IMR-90 (cell line): ENCODE measurements around the gene ABCB10. TPM values are rescaled to one million over a fixed set of nuclear protein-coding genes. Genes with fewer than 3 reads are reported as not detected.

Experiments used
- ATAC-seq: fragments of 200-7000 bp; cut with Tn5 transposase; 2 replicates; pipeline ENCODE4 v1.9.1; 2020; ENCODE audit warnings: low read depth, mild to moderate bottlenecking, moderate library complexity
- BruUV-seq: library from RNA; stranded (reverse); fragments of 400-500 nt; replicated peaks from 2 replicates; lab custom pipeline; 2021; lab: Mats Ljungman, UMichigan
- CTCF ChIA-PET: fragments of 300-600 bp; formaldehyde crosslinking; extraction: SDS; loops from one replicate; lab custom pipeline; 2021; ENCODE audit warnings: antibody characterized with exemption; lab: Yijun Ruan, JAX
- POLR2A ChIA-PET: fragments of 300-600 bp; sonication (Branson Sonifier 250); formaldehyde crosslinking; loops from one replicate; lab custom pipeline; 2022; ENCODE audit warnings: antibody characterized with exemption; ENCODE audit not compliant: unreplicated experiment; lab: Charles Lee
- DNase-seq: peaks from one replicate; pipeline ENCODE4 v3.0.0; 2013
- H2AFZ ChIP-seq: replicated peaks from 2 replicates; pipeline ENCODE3; 2013; ENCODE audit warnings: low read length, mild to moderate bottlenecking; ENCODE audit not compliant: poor library complexity
- H2AK5ac ChIP-seq: 2 replicates; pipeline ENCODE4 v1.6.1; 2013; ENCODE audit warnings: low read depth, low read length, inconsistent platforms
- H2AK9ac ChIP-seq: replicated peaks from 2 replicates; pipeline ENCODE3; 2013; ENCODE audit warnings: mild to moderate bottlenecking, low read depth, low read length, moderate library complexity; ENCODE audit not compliant: poor library complexity
- H2BK120ac ChIP-seq: 2 replicates; pipeline ENCODE4 v1.6.1; 2013; ENCODE audit warnings: low read depth, low read length, inconsistent platforms
- H2BK15ac ChIP-seq: 3 replicates; pipeline ENCODE4 v1.6.1; 2013; ENCODE audit warnings: low read depth, low read length, inconsistent platforms
- H2BK20ac ChIP-seq: 2 replicates; pipeline ENCODE4 v1.6.1; 2013; ENCODE audit warnings: low read depth, mild to moderate bottlenecking, inconsistent platforms, low read length, moderate library complexity
- H2BK5ac ChIP-seq: 2 replicates; pipeline ENCODE4 v1.6.1; 2013; ENCODE audit warnings: mild to moderate bottlenecking, low read depth, low read length, inconsistent platforms; ENCODE audit not compliant: poor library complexity, severe bottlenecking
- H3K14ac ChIP-seq: replicated peaks from 2 replicates; pipeline ENCODE4 v1.6.1; 2013; ENCODE audit warnings: low read depth, low read length, inconsistent platforms
- H3K18ac ChIP-seq: 2 replicates; pipeline ENCODE4 v1.6.1; 2013; ENCODE audit warnings: low read depth, low read length, control low read depth
- H3K23ac ChIP-seq: 2 replicates; pipeline ENCODE4 v1.6.1; 2013; ENCODE audit warnings: low read depth, low read length, inconsistent platforms
- H3K27ac ChIP-seq: 2 replicates; pipeline ENCODE4 v1.5.1; 2013; ENCODE audit warnings: mild to moderate bottlenecking, control low read depth, low read length; ENCODE audit not compliant: insufficient read depth
- H3K27me3 ChIP-seq: 2 replicates; pipeline ENCODE4 v1.6.1; 2013; ENCODE audit warnings: low read length; ENCODE audit not compliant: control insufficient read depth, insufficient read depth
- H3K36me3 ChIP-seq: 2 replicates; pipeline ENCODE4 v1.6.1; 2013; ENCODE audit warnings: low read length, mixed read lengths; ENCODE audit not compliant: control insufficient read depth, insufficient read depth
- H3K4ac ChIP-seq: 2 replicates; pipeline ENCODE4 v1.6.1; 2013; ENCODE audit warnings: low read depth, low read length, inconsistent platforms
- H3K4me1 ChIP-seq: 2 replicates; pipeline ENCODE4 v1.6.1; 2013; ENCODE audit warnings: low read length, mixed read lengths; ENCODE audit not compliant: control insufficient read depth, insufficient read depth
- H3K4me2 ChIP-seq: 2 replicates; pipeline ENCODE4 v1.6.1; 2013; ENCODE audit warnings: low read depth, mild to moderate bottlenecking, control low read depth, low read length, moderate library complexity
- H3K4me3 ChIP-seq: 2 replicates; pipeline ENCODE4 v1.5.1; 2013; ENCODE audit warnings: low read depth, mild to moderate bottlenecking, control low read depth, low read length, moderate library complexity; ENCODE audit not compliant: insufficient read depth
- H3K56ac ChIP-seq: 2 replicates; pipeline ENCODE4 v1.6.1; 2013; ENCODE audit warnings: low read length, inconsistent platforms; ENCODE audit not compliant: insufficient read depth; ENCODE audit errors: extremely low read depth
- H3K79me1 ChIP-seq, 2 experiments: 2 replicates each; pipeline ENCODE4 v1.6.1; 2013; ENCODE audit warnings: low read length in 2 of 2, inconsistent platforms in 1 of 2, low read depth in 1 of 2
- H3K9ac ChIP-seq: 2 replicates; pipeline ENCODE4 v1.6.1; 2013; ENCODE audit warnings: low read depth, low read length, control low read depth
- H3K9me1 ChIP-seq: 2 replicates; pipeline ENCODE4 v1.6.1; 2013; ENCODE audit warnings: low read length, inconsistent platforms; ENCODE audit not compliant: insufficient read depth
- H3K9me3 ChIP-seq: 2 replicates; pipeline ENCODE4 v1.6.1; 2013; ENCODE audit warnings: low read length; ENCODE audit not compliant: control insufficient read depth, insufficient read depth
- H4K20me1 ChIP-seq: 2 replicates; pipeline ENCODE4 v1.6.1; 2013; ENCODE audit warnings: low read length, inconsistent platforms; ENCODE audit not compliant: insufficient read depth
- H4K5ac ChIP-seq: 2 replicates; pipeline ENCODE4 v1.6.1; 2013; ENCODE audit warnings: mild to moderate bottlenecking, low read depth, low read length, control low read depth
- H4K8ac ChIP-seq, 2 experiments: 2 replicates each; pipeline ENCODE4 v1.6.1; 2013; ENCODE audit warnings: low read depth in 2 of 2, low read length in 2 of 2, control low read depth in 1 of 2, inconsistent platforms in 1 of 2
- H4K91ac ChIP-seq: 2 replicates; pipeline ENCODE4 v1.6.1; 2013; ENCODE audit warnings: low read depth, low read length, inconsistent platforms; ENCODE audit not compliant: insufficient read depth
- BHLHE40 ChIP-seq: fragments of 150-350 bp; IDR thresholded peaks from 2 replicates; pipeline ENCODE4 v1.6.1; 2016; ENCODE audit warnings: mild to moderate bottlenecking, low read depth, low read length
- CEBPB ChIP-seq: IDR thresholded peaks from 2 replicates; pipeline ENCODE4 v1.6.1; 2012; ENCODE audit warnings: low read depth, low read length, improper control_type of control experiment
- CHD1 ChIP-seq: IDR thresholded peaks from 2 replicates; pipeline ENCODE4 v1.6.1; 2012; ENCODE audit warnings: low read depth, low read length, improper control_type of control experiment
- MAZ ChIP-seq: IDR thresholded peaks from 2 replicates; pipeline ENCODE4 v1.6.1; 2012; ENCODE audit warnings: low read depth, mild to moderate bottlenecking, low read length, improper control_type of control experiment, moderate library complexity, borderline replicate concordance
- MXI1 ChIP-seq: IDR thresholded peaks from 2 replicates; pipeline ENCODE4 v1.6.1; 2012; ENCODE audit warnings: low read depth, mild to moderate bottlenecking, low read length, moderate library complexity, borderline replicate concordance
- NFE2L2 ChIP-seq: fragments of 150-350 bp; IDR thresholded peaks from 2 replicates; pipeline ENCODE4 v1.6.1; 2016; ENCODE audit warnings: low read depth, mild to moderate bottlenecking, low read length
- POLR2A ChIP-seq: IDR thresholded peaks from 2 replicates; pipeline ENCODE4 v1.6.1; 2012; ENCODE audit warnings: mild to moderate bottlenecking, low read depth, low read length
- RCOR1 ChIP-seq: IDR thresholded peaks from 2 replicates; pipeline ENCODE4 v1.6.1; 2012; ENCODE audit warnings: mild to moderate bottlenecking, low read length, improper control_type of control experiment; ENCODE audit not compliant: insufficient replicate concordance
- RFX5 ChIP-seq: IDR thresholded peaks from 2 replicates; pipeline ENCODE4 v1.8.0; 2012; ENCODE audit warnings: low read depth, mild to moderate bottlenecking, low read length, moderate library complexity
- SMC3 ChIP-seq: fragments of 150-350 bp; IDR thresholded peaks from 2 replicates; pipeline ENCODE4 v1.6.1; 2016; ENCODE audit warnings: low read depth, mild to moderate bottlenecking, antibody characterized with exemption, low read length, moderate library complexity
- WGBS, 2 experiments: methylation state at CpG; one replicate each; pipeline versions ENCODE4 v1.1.5 to v1.1.7; 2013; ENCODE audit warnings: missing lambda C conversion rate in 2 of 2; ENCODE audit not compliant: insufficient read length in 1 of 2; ENCODE audit errors: extremely low coverage in 2 of 2; 5-methylcytosine and 5-hydroxymethylcytosine counted together
- dilution Hi-C: fragments of 300-500 bp; cut with HindIII; formaldehyde crosslinking; loops from one replicate; pipeline ENCODE4 v1.14.3; 2018; ENCODE audit warnings: low sequenced_read_pairs; ENCODE audit not compliant: unreplicated experiment
- in situ Hi-C: fragments of 300-500 bp; cut with MboI; formaldehyde crosslinking; loops from 3 replicates; pipeline ENCODE4 v1.14.3; 2019; ENCODE audit warnings: low sequenced_read_pairs, inconsistent platforms, mixed read lengths
- intact Hi-C: fragments of 100-400 bp; cut with micrococcal nuclease; formaldehyde crosslinking; loops from 2 replicates; pipeline ENCODE4 v1.10.0; 2022
- polyA plus RNA-seq, 3 experiments: library from polyadenylated mRNA; depleted of rRNA; stranded (reverse); fragments of >200 nt; gene quantifications; 2 replicates each; pipeline ENCODE4 v1.2.3, GENCODE V29; 2012; ENCODE audit warnings: low replicate concordance in 1 of 3
- total RNA-seq: library from RNA; depleted of rRNA; stranded (reverse); fragments of >200 nt; gene quantifications from 2 replicates; pipeline ENCODE4 v1.2.3, GENCODE V29; 2012
- TF ChIP-seq, protein P1 (sequence below): fragments of 150-350 bp; IDR thresholded peaks from 2 replicates; pipeline ENCODE4 v1.6.1; 2016; ENCODE audit warnings: low read depth, mild to moderate bottlenecking, low read length, moderate library complexity, borderline replicate concordance
- TF ChIP-seq, protein P2 (sequence below): conservative IDR thresholded peaks from 2 replicates; pipeline ENCODE4 v1.5.1; 2012; ENCODE audit warnings: mild to moderate bottlenecking, low read depth, low read length, improper control_type of control experiment
- TF ChIP-seq, protein P3 (sequence below): fragments of 150-350 bp; IDR thresholded peaks from 2 replicates; pipeline ENCODE4 v1.6.1; 2017; ENCODE audit warnings: mild to moderate bottlenecking, antibody characterized with exemption, low read length, low read depth

The ABCB10 gene
- total and polyA plus RNA-seq, 2 of the 4 experiments (the other 2 are of a cell fraction) = 6.5 to 10.9 TPM

DNA sequence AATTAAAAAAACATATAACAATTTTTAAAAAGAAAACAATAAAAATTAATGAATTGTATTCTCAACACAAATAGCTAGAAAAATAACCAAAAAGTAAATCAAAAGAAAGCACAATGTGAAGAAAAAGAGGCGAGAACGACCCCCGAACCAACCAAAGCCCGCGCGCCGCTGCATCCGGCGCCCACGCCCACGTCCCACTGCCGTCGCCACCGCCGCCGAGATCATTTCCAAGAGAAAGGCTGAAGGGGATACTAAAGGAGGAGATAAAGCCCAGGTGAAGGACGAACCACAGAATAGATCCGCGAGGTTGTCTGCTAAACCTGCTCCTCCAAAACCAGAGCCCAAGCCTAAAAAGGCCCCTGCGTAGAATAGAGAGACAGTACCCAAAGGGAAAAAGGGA, 11.8 kb upstream of the ABCB10 start:
- BruUV-seq = no TSS peak
- Histone ChIP-seq H4K5ac (no peak overlapping the region), H3K18ac (no peak overlapping the region), H3K79me1 (no peaks in the 10 kb centered on the region), H4K91ac (no peak overlapping the region), H3K4me3 (no peak overlapping the region), H3K4me1 (no peaks in the 10 kb centered on the region), H4K8ac (no peak overlapping the region), H2BK120ac (no peak overlapping the region), H3K56ac (no peak overlapping the region), H3K4ac (no peak overlapping the region), H3K9ac (no peak overlapping the region), H3K9me1 (0 out of 2 replicates have a peak, but pooled peaks cover 3% of the 10 kb centered on the region), H3K14ac (no peak overlapping the region), H2AK9ac (no peak overlapping the region), H3K27me3 (peaks cover 4% of the 10 kb centered on the region; the same call in 1 of the 2 replicates), H4K20me1 (no peaks in the 10 kb centered on the region), H3K9me3 (no peaks in the 10 kb centered on the region), H3K23ac (no peak overlapping the region), H3K36me3 (no peaks in the 10 kb centered on the region), H2BK15ac (no peak overlapping the region), H3K27ac (no peak overlapping the region), H2BK20ac (no peak overlapping the region), H3K4me2 (no peak overlapping the region), H2BK5ac (no peak overlapping the region), H2AK5ac (no peak overlapping the region), H2AFZ (no peak overlapping the region)
- dilution Hi-C loops (no loop called here), in situ Hi-C loops (no loop called here), intact Hi-C loops (no loop called here)
- no CpG with 5 or more reads among the region's 20 CpGs for WGBS, 2 experiments
- no peak for ATAC-seq
- TF ChIP-seq, protein P1, sequence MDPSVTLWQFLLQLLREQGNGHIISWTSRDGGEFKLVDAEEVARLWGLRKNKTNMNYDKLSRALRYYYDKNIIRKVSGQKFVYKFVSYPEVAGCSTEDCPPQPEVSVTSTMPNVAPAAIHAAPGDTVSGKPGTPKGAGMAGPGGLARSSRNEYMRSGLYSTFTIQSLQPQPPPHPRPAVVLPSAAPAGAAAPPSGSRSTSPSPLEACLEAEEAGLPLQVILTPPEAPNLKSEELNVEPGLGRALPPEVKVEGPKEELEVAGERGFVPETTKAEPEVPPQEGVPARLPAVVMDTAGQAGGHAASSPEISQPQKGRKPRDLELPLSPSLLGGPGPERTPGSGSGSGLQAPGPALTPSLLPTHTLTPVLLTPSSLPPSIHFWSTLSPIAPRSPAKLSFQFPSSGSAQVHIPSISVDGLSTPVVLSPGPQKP = no peak
- TF ChIP-seq BHLHE40 (no peak), CHD1 (no peak), CEBPB (no peak), NFE2L2 (no peak), MXI1 (no peak), RFX5 (no peak), SMC3 (no peak), MAZ (no peak), POLR2A (no peak), RCOR1 (no peak)
- TF ChIP-seq, protein P2, sequence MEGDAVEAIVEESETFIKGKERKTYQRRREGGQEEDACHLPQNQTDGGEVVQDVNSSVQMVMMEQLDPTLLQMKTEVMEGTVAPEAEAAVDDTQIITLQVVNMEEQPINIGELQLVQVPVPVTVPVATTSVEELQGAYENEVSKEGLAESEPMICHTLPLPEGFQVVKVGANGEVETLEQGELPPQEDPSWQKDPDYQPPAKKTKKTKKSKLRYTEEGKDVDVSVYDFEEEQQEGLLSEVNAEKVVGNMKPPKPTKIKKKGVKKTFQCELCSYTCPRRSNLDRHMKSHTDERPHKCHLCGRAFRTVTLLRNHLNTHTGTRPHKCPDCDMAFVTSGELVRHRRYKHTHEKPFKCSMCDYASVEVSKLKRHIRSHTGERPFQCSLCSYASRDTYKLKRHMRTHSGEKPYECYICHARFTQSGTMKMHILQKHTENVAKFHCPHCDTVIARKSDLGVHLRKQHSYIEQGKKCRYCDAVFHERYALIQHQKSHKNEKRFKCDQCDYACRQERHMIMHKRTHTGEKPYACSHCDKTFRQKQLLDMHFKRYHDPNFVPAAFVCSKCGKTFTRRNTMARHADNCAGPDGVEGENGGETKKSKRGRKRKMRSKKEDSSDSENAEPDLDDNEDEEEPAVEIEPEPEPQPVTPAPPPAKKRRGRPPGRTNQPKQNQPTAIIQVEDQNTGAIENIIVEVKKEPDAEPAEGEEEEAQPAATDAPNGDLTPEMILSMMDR = no peak
- TF ChIP-seq, protein P3, sequence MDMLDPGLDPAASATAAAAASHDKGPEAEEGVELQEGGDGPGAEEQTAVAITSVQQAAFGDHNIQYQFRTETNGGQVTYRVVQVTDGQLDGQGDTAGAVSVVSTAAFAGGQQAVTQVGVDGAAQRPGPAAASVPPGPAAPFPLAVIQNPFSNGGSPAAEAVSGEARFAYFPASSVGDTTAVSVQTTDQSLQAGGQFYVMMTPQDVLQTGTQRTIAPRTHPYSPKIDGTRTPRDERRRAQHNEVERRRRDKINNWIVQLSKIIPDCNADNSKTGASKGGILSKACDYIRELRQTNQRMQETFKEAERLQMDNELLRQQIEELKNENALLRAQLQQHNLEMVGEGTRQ = no peak
- POLR2A ChIA-PET = no interaction called here
- CTCF ChIA-PET = interaction anchor here (1.0 kb wide), 2 partner anchors 11 to 12 kb away, joined by 3 to 4 read pairs; partner anchors contain the start of gene ABCB10
- DNase-seq = no peak
